ENCODE data around the gene CDH4.

DNA sequence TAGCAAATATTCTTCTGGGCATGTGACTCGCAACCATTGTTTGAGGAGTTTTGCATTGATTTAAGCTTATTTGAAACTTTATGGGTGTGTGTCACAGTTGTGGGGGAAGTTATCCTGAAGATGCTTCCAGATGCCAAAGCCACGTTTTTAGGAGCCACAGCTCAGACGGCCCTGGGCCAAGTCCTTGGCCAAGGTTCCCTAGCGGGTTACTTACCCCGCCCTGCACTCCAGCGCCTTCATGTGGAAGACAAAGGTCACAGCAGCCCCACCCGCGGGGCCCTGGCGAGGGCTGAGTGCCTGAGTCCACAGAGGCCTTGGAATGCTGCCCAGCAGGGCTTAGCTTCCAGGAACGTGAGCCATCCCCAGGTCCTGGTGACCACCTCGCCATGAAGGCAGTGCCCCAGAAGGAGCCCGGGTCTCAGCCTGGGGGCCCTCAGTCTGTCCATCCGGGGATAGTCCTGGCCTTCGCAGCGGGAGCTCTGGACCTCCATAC lies 308.3 kb downstream of the CDH4 start:
- TF ChIP-seq, protein P1, sequence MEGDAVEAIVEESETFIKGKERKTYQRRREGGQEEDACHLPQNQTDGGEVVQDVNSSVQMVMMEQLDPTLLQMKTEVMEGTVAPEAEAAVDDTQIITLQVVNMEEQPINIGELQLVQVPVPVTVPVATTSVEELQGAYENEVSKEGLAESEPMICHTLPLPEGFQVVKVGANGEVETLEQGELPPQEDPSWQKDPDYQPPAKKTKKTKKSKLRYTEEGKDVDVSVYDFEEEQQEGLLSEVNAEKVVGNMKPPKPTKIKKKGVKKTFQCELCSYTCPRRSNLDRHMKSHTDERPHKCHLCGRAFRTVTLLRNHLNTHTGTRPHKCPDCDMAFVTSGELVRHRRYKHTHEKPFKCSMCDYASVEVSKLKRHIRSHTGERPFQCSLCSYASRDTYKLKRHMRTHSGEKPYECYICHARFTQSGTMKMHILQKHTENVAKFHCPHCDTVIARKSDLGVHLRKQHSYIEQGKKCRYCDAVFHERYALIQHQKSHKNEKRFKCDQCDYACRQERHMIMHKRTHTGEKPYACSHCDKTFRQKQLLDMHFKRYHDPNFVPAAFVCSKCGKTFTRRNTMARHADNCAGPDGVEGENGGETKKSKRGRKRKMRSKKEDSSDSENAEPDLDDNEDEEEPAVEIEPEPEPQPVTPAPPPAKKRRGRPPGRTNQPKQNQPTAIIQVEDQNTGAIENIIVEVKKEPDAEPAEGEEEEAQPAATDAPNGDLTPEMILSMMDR (conservative IDR thresholded peaks at IDR 0.05) = peak; percentile 51
- no peak for TF ChIP-seq ZFX (IDR thresholded peaks at IDR 0.05)

Measured in C4-2B (cell line).